Neuron (in vitro differentiated cells): Measurements from ENCODE around the gene NIPSNAP2.

Experiments
- H2AFZ ChIP-seq: one replicate; pipeline ENCODE4 v1.6.1; 2013; ENCODE audit warnings: low read depth, mild to moderate bottlenecking, inconsistent platforms, low read length, moderate library complexity
- H3K27me3 ChIP-seq: one replicate; pipeline ENCODE4 v1.6.1; 2013; ENCODE audit warnings: low read length; ENCODE audit not compliant: insufficient read depth
- H3K36me3 ChIP-seq: one replicate; pipeline ENCODE4 v1.6.1; 2013; ENCODE audit warnings: low read length; ENCODE audit not compliant: insufficient read depth
- H3K4me1 ChIP-seq: one replicate; pipeline ENCODE4 v1.6.1; 2013; ENCODE audit warnings: low read length; ENCODE audit not compliant: insufficient read depth
- H3K4me3 ChIP-seq: 2 replicates; pipeline ENCODE4 v1.5.1; 2013; ENCODE audit warnings: mild to moderate bottlenecking, low read length, moderate library complexity
- H3K9me3 ChIP-seq: one replicate; pipeline ENCODE4 v1.6.1; 2013; ENCODE audit warnings: low read length

The NIPSNAP2 gene

GRCh38 chr7:55963584-55964168 lies 709 bp upstream of the NIPSNAP2 start:
- peaks cover 2% of the 10 kb centered on the region for H3K9me3 ChIP-seq
- peak overlapping the region; percentile 34 for H3K4me3 ChIP-seq
- H3K27me3 ChIP-seq = no peaks in the 10 kb centered on the region
- H3K36me3 ChIP-seq = peaks cover 13% of the 10 kb centered on the region
- peaks cover 3% of the 10 kb centered on the region for H3K4me1 ChIP-seq
- peak overlapping the region; percentile 78 for H2AFZ ChIP-seq

- peak overlapping the region; percentile 65 for H2AFZ ChIP-seq
- peak overlapping the region; percentile 99 for H3K4me3 ChIP-seq
- H3K27me3 ChIP-seq = no peaks in the 10 kb centered on the region
- peaks cover 19% of the 10 kb centered on the region for H3K36me3 ChIP-seq
- H3K9me3 ChIP-seq = peaks cover 6% of the 10 kb centered on the region
- H3K4me1 ChIP-seq = peaks cover 3% of the 10 kb centered on the region
Measured at GRCh38 chr7:55965100-55965470, 700 bp downstream of the NIPSNAP2 start.

GRCh38 chr7:55965805-55966421 lies 1.5 kb downstream of the NIPSNAP2 start:
- H2AFZ ChIP-seq = no peak overlapping the region
- H3K4me3 ChIP-seq = peak overlapping the region; percentile 4
- peaks cover 22% of the 10 kb centered on the region for H3K36me3 ChIP-seq
- peaks cover 3% of the 10 kb centered on the region for H3K4me1 ChIP-seq
- peaks cover 7% of the 10 kb centered on the region for H3K9me3 ChIP-seq
- H3K27me3 ChIP-seq = no peaks in the 10 kb centered on the region

- Histone ChIP-seq H3K9me3 (peaks cover 9% of the 10 kb centered on the region), H3K4me3 (no peak overlapping the region), H3K27me3 (no peaks in the 10 kb centered on the region), H3K36me3 (peaks cover 22% of the 10 kb centered on the region), H2AFZ (no peak overlapping the region), H3K4me1 (peaks cover 3% of the 10 kb centered on the region)
Measured at GRCh38 chr7:55966851-55967250, 2.5 kb downstream of the NIPSNAP2 start.

GRCh38 chr7:55969391-55969790 lies 5.0 kb downstream of the NIPSNAP2 start:
- Histone ChIP-seq H2AFZ (no peak overlapping the region), H3K9me3 (peaks cover 9% of the 10 kb centered on the region), H3K27me3 (no peaks in the 10 kb centered on the region), H3K4me3 (no peak overlapping the region), H3K4me1 (peaks cover 3% of the 10 kb centered on the region), H3K36me3 (peaks cover 22% of the 10 kb centered on the region)

GRCh38 chr7:55970561-55970960 lies 6.2 kb downstream of the NIPSNAP2 start:
- H3K27me3 ChIP-seq = no peaks in the 10 kb centered on the region
- no peak overlapping the region for H2AFZ ChIP-seq
- peaks cover 22% of the 10 kb centered on the region for H3K36me3 ChIP-seq
- peaks cover 3% of the 10 kb centered on the region for H3K4me1 ChIP-seq
- H3K9me3 ChIP-seq = peaks cover 9% of the 10 kb centered on the region
- no peak overlapping the region for H3K4me3 ChIP-seq

GRCh38 chr7:55970978-55971377 lies 6.6 kb downstream of the NIPSNAP2 start:
- no peak overlapping the region for H2AFZ ChIP-seq
- H3K27me3 ChIP-seq = no peaks in the 10 kb centered on the region
- peaks cover 19% of the 10 kb centered on the region for H3K36me3 ChIP-seq
- H3K4me1 ChIP-seq = peaks cover under 1% of the 10 kb centered on the region
- peaks cover 7% of the 10 kb centered on the region for H3K9me3 ChIP-seq
- no peak overlapping the region for H3K4me3 ChIP-seq

GRCh38 chr7:55973747-55974250 lies 9.4 kb downstream of the NIPSNAP2 start:
- Histone ChIP-seq H3K4me3 (no peak overlapping the region), H3K9me3 (peaks cover 6% of the 10 kb centered on the region), H3K36me3 (peaks cover 22% of the 10 kb centered on the region), H3K27me3 (no peaks in the 10 kb centered on the region), H3K4me1 (no peaks in the 10 kb centered on the region), H2AFZ (no peak overlapping the region)

GRCh38 chr7:55975988-55976633 lies 11.7 kb downstream of the NIPSNAP2 start:
- no peak overlapping the region for H3K4me3 ChIP-seq
- no peaks in the 10 kb centered on the region for H3K4me1 ChIP-seq
- H3K9me3 ChIP-seq = peaks cover under 1% of the 10 kb centered on the region
- H2AFZ ChIP-seq = no peak overlapping the region
- H3K27me3 ChIP-seq = no peaks in the 10 kb centered on the region
- peaks cover 36% of the 10 kb centered on the region for H3K36me3 ChIP-seq

GRCh38 chr7:55977831-55978230 lies 13.4 kb downstream of the NIPSNAP2 start:
- no peaks in the 10 kb centered on the region for H3K4me1 ChIP-seq
- H3K4me3 ChIP-seq = no peak overlapping the region
- no peaks in the 10 kb centered on the region for H3K9me3 ChIP-seq
- no peaks in the 10 kb centered on the region for H3K27me3 ChIP-seq
- H2AFZ ChIP-seq = no peak overlapping the region
- peaks cover 49% of the 10 kb centered on the region for H3K36me3 ChIP-seq

- no peak overlapping the region for H2AFZ ChIP-seq
- H3K27me3 ChIP-seq = no peaks in the 10 kb centered on the region
- H3K36me3 ChIP-seq = peaks cover 73% of the 10 kb centered on the region
- H3K9me3 ChIP-seq = no peaks in the 10 kb centered on the region
- H3K4me1 ChIP-seq = no peaks in the 10 kb centered on the region
- no peak overlapping the region for H3K4me3 ChIP-seq
Measured at GRCh38 chr7:55980266-55980665, 15.9 kb downstream of the NIPSNAP2 start.

- Histone ChIP-seq H3K27me3 (no peaks in the 10 kb centered on the region), H3K9me3 (peaks cover 2% of the 10 kb centered on the region), H3K4me3 (no peak overlapping the region), H3K36me3 (peaks cover 85% of the 10 kb centered on the region), H3K4me1 (no peaks in the 10 kb centered on the region), H2AFZ (no peak overlapping the region)
Measured at GRCh38 chr7:55983537-55983936, 19.2 kb downstream of the NIPSNAP2 start.

GRCh38 chr7:55992346-55992745 lies 28.0 kb downstream of the NIPSNAP2 start:
- Histone ChIP-seq H3K4me3 (no peak overlapping the region), H3K27me3 (no peaks in the 10 kb centered on the region), H3K4me1 (no peaks in the 10 kb centered on the region), H3K36me3 (peaks cover 72% of the 10 kb centered on the region), H2AFZ (no peak overlapping the region), H3K9me3 (peaks cover 2% of the 10 kb centered on the region)
